HCT116 (cell line): Measurements from ENCODE around the gene RAB29.

ENCODE experiments used
- ATF3 ChIP-seq: IDR thresholded peaks from 2 replicates; pipeline ENCODE4 v1.6.1; 2012
- CBX3 ChIP-seq: IDR thresholded peaks from 2 replicates; pipeline ENCODE4 v1.6.1; 2012; ENCODE audit warnings: low read depth
- EZH2 ChIP-seq: fragments of 200-600 bp; sonication (generic); IDR thresholded peaks from 2 replicates; pipeline ENCODE4 v1.6.1; 2017; ENCODE audit warnings: antibody characterized with exemption, mixed run types
- EZH2phosphoT487 ChIP-seq: fragments of 200-600 bp; IDR thresholded peaks from 2 replicates; pipeline ENCODE4 v1.6.1; 2018; ENCODE audit warnings: antibody characterized with exemption, borderline replicate concordance
- FOSL1 ChIP-seq: IDR thresholded peaks from 2 replicates; pipeline ENCODE4 v1.6.1; 2012; ENCODE audit warnings: low read depth
- POLR2A ChIP-seq: IDR thresholded peaks from 2 replicates; pipeline ENCODE4 v1.7.0; 2011; ENCODE audit warnings: borderline replicate concordance; ENCODE audit not compliant: insufficient read depth, insufficient read length; ENCODE audit errors: extremely low read depth
- POLR2AphosphoS5 ChIP-seq: IDR thresholded peaks from 2 replicates; pipeline ENCODE4 v1.6.1; 2011; ENCODE audit warnings: mild to moderate bottlenecking, low read depth, low read length, moderate library complexity
- SP1 ChIP-seq: IDR thresholded peaks from 2 replicates; pipeline ENCODE4 v1.6.1; 2012; ENCODE audit warnings: low read depth
- TCF7L2 ChIP-seq: IDR thresholded peaks from 2 replicates; pipeline ENCODE4 v1.7.0; 2011; ENCODE audit warnings: borderline replicate concordance, inconsistent platforms; ENCODE audit not compliant: insufficient read depth, insufficient read length; ENCODE audit errors: extremely low read depth
- YY1 ChIP-seq: IDR thresholded peaks from 2 replicates; pipeline ENCODE4 v1.6.1; 2011; ENCODE audit warnings: low read length, low read depth, moderate library complexity, mild to moderate bottlenecking; ENCODE audit not compliant: insufficient replicate concordance; ENCODE audit errors: extremely low read depth
- TF ChIP-seq, protein P1 (sequence below), 3 experiments: fragments of 200-600 bp in 1 of 3; sonication (generic) in 1 of 3; IDR thresholded peaks in 2 of 3; conservative IDR thresholded peaks in 1 of 3; 2 replicates each; pipeline ENCODE4 v1.5.1; 2012 to 2017; ENCODE audit warnings: low read depth in 2 of 3, low read length in 2 of 3, antibody characterized with exemption in 1 of 3, borderline replicate concordance in 1 of 3, control low read depth in 1 of 3, mild to moderate bottlenecking in 1 of 3, mixed read lengths in 1 of 3, mixed run types in 1 of 3, moderate library complexity in 1 of 3; ENCODE audit not compliant: insufficient read depth in 1 of 3
- TF ChIP-seq, protein P2 (sequence below): IDR thresholded peaks from 2 replicates; pipeline ENCODE4 v1.6.1; 2012; ENCODE audit warnings: low read depth

DNA sequence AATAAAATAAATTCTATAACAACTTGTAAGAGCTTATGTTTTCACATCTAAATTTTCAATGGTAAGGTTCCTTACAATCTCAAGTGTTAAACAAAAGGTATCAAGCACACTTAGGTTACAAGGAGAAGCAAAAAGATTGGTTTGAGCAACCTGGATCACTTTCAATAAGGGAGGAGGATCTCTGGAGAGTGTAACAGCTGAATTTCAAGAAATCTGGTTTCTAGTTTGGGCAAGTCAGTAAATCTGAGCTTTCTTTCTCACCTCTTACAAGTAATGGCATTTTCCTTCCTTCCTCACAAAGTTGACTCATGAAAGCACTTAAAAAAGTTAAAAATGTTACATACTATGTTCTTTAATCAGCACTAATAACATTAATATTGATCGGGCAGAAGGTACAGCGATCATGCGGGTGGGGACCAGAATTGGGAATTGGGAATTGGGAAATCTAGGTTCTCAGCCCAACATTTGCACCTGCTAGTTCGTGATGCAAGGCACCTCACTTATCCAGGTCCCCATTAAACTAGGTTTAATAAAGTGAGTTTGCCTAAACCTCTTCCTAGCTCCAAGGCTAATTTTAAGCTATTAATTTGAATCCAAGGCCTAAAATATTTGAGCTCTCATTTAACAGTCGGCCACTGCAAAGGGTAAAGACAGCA, 28.4 kb downstream of the RAB29 start:
- TF ChIP-seq POLR2AphosphoS5 (no peak), POLR2A (no peak), EZH2phosphoT487 (no peak), SP1 (no peak), YY1 (no peak), EZH2 (no peak), TCF7L2 (no peak), ATF3 (no peak), FOSL1 (no peak), CBX3 (no peak)
- TF ChIP-seq, protein P1, sequence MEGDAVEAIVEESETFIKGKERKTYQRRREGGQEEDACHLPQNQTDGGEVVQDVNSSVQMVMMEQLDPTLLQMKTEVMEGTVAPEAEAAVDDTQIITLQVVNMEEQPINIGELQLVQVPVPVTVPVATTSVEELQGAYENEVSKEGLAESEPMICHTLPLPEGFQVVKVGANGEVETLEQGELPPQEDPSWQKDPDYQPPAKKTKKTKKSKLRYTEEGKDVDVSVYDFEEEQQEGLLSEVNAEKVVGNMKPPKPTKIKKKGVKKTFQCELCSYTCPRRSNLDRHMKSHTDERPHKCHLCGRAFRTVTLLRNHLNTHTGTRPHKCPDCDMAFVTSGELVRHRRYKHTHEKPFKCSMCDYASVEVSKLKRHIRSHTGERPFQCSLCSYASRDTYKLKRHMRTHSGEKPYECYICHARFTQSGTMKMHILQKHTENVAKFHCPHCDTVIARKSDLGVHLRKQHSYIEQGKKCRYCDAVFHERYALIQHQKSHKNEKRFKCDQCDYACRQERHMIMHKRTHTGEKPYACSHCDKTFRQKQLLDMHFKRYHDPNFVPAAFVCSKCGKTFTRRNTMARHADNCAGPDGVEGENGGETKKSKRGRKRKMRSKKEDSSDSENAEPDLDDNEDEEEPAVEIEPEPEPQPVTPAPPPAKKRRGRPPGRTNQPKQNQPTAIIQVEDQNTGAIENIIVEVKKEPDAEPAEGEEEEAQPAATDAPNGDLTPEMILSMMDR (IDR thresholded peaks at IDR 0.05 in 2 of 3, conservative IDR thresholded peaks at IDR 0.05 in 1 of 3; ENCODE audit: borderline replicate concordance in 1 of 3, insufficient read depth in 1 of 3, low read depth in 2 of 3, low read length in 2 of 3), result no peak
- TF ChIP-seq, protein P2, sequence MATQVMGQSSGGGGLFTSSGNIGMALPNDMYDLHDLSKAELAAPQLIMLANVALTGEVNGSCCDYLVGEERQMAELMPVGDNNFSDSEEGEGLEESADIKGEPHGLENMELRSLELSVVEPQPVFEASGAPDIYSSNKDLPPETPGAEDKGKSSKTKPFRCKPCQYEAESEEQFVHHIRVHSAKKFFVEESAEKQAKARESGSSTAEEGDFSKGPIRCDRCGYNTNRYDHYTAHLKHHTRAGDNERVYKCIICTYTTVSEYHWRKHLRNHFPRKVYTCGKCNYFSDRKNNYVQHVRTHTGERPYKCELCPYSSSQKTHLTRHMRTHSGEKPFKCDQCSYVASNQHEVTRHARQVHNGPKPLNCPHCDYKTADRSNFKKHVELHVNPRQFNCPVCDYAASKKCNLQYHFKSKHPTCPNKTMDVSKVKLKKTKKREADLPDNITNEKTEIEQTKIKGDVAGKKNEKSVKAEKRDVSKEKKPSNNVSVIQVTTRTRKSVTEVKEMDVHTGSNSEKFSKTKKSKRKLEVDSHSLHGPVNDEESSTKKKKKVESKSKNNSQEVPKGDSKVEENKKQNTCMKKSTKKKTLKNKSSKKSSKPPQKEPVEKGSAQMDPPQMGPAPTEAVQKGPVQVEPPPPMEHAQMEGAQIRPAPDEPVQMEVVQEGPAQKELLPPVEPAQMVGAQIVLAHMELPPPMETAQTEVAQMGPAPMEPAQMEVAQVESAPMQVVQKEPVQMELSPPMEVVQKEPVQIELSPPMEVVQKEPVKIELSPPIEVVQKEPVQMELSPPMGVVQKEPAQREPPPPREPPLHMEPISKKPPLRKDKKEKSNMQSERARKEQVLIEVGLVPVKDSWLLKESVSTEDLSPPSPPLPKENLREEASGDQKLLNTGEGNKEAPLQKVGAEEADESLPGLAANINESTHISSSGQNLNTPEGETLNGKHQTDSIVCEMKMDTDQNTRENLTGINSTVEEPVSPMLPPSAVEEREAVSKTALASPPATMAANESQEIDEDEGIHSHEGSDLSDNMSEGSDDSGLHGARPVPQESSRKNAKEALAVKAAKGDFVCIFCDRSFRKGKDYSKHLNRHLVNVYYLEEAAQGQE, result no peak
